Measurements from ENCODE around the gene TRAF3IP3. TPM values are rescaled to one million over a fixed set of nuclear protein-coding genes. Genes with fewer than 3 reads are reported as not detected.

TRAF3IP3 gene
- total RNA-seq, 1 experiment from 2014 or later, result not detected

- Histone ChIP-seq H3K4me1 (replicated peaks; ENCODE audit: insufficient read depth) (peaks cover 41% of the 10 kb centered on the region), H4K20me1 (ENCODE audit: insufficient read depth) (no peaks in the 10 kb centered on the region; the same call in 1 of the 2 replicates), H3K4me3 (peak within 1 kb of the TSS; percentile 78), H2AFZ (peak within 1 kb of the TSS; percentile 90), H3K9me2 (ENCODE audit: insufficient read depth) (no peaks in the 10 kb centered on the region), H3F3A (ENCODE audit: insufficient read depth, low read depth) (peaks cover 20% of the 10 kb centered on the region; the same call in 1 of the 2 replicates), H3K27me3 (ENCODE audit: insufficient read depth, low read depth) (no peaks in the 10 kb centered on the region), H3K9me3 (ENCODE audit: insufficient read depth, low read depth) (no peaks in the 10 kb centered on the region), H3K36me3 (ENCODE audit: low read depth) (no peaks in the 10 kb centered on the region), H3K27ac (peak within 1 kb of the TSS; percentile 80), H3K79me2 (ENCODE audit: low read depth) (peaks cover 38% of the 10 kb centered on the region), H3K4me2 (peak within 1 kb of the TSS; percentile 82)
- no peak for TF ChIP-seq EZH2 (IDR thresholded peaks at IDR 0.05; ENCODE audit: low read depth)
- no peak for TF ChIP-seq CTCF (conservative IDR thresholded peaks at IDR 0.05)
- BruUV-seq (replicated peaks), result TSS peak; percentile 67
- ChIA-PET POLR2A (ENCODE audit: unreplicated experiment) (interaction anchor here (0.6 to 1.0 kb wide), 11 partner anchors 14 to 201 kb away, joined by 3 to 40 read pairs (median 5); partner anchors contain the start of genes C1orf74 and LAMB3), CTCF (interaction anchor here (0.6 to 2.2 kb wide), 4 partner anchors 16 to 263 kb away, joined by 4 to 11 read pairs (median 7); no protein-coding TSS in a partner anchor)
- intact Hi-C loops (cut with micrococcal nuclease; ENCODE audit: unreplicated experiment), result loop anchor here (1.0 to 2.0 kb wide), 2 partner anchors 21 to 22 kb away; partner anchors contain the start of genes C1orf74 and UTP25
- DNase-seq, result peak; percentile 89 to 96
Observed at GRCh38 chr1:209805875-209806760, 50.3 kb downstream of the TRAF3IP3 start, which contains the start of gene IRF6. TSS of gene IRF6 (minus strand) at chr1:209806142. CDS start at chr1:209801413, 4,729 bp downstream.

GRCh38 chr1:209807509-209807908, 51.7 kb downstream of the TRAF3IP3 start:
- TF ChIP-seq EZH2 (IDR thresholded peaks at IDR 0.05; ENCODE audit: low read depth), result no peak
- TF ChIP-seq CTCF (conservative IDR thresholded peaks at IDR 0.05), result no peak
- Histone ChIP-seq H3K27ac (peak overlapping the region; percentile 36; the same call in 1 of the 2 replicates), H3K27me3 (ENCODE audit: insufficient read depth, low read depth) (no peaks in the 10 kb centered on the region), H3K4me2 (peak overlapping the region; percentile 27; the same call in 1 of the 2 replicates), H3K9me2 (ENCODE audit: insufficient read depth) (no peaks in the 10 kb centered on the region), H3K9me3 (ENCODE audit: insufficient read depth, low read depth) (no peaks in the 10 kb centered on the region), H3K4me3 (no peak overlapping the region), H3K4me1 (replicated peaks; ENCODE audit: insufficient read depth) (peaks cover 41% of the 10 kb centered on the region), H3K79me2 (ENCODE audit: low read depth) (peaks cover 35% of the 10 kb centered on the region), H3F3A (ENCODE audit: insufficient read depth, low read depth) (peaks cover 20% of the 10 kb centered on the region; the same call in 1 of the 2 replicates), H3K36me3 (ENCODE audit: low read depth) (no peaks in the 10 kb centered on the region), H2AFZ (no peak overlapping the region), H4K20me1 (ENCODE audit: insufficient read depth) (no peaks in the 10 kb centered on the region; the same call in 1 of the 2 replicates)
- ChIA-PET POLR2A (ENCODE audit: unreplicated experiment) (interaction anchor here (0.6 to 0.7 kb wide), 3 partner anchors 156 to 426 kb away, joined by 3 to 16 read pairs (median 7); no protein-coding TSS in a partner anchor), CTCF (interaction anchor here (0.5 to 1.4 kb wide), 7 partner anchors 16 to 504 kb away, joined by 3 to 8 read pairs (median 5); partner anchors contain the start of gene UTP25)
- no TSS peak for BruUV-seq (replicated peaks)
- intact Hi-C loops (cut with micrococcal nuclease; ENCODE audit: unreplicated experiment), result loop anchor here (2.0 kb wide), 1 partner anchor 19 kb away; the partner anchor contains the start of gene UTP25
- DNase-seq, result no peak

- H2AFZ ChIP-seq, result no peak overlapping the region
Observed at GRCh38 chr1:209808059-209808581, 52.3 kb downstream of the TRAF3IP3 start.

More at GRCh38 chr1:209808059-209808581, 52.3 kb downstream of the TRAF3IP3 start:
- intact Hi-C loops (cut with micrococcal nuclease; ENCODE audit: unreplicated experiment), result no loop called here
- Histone ChIP-seq H3K4me3 (no peak overlapping the region), H3K27me3 (ENCODE audit: insufficient read depth, low read depth) (no peaks in the 10 kb centered on the region), H3K4me2 (peak overlapping the region; percentile 27; the same call in 1 of the 2 replicates), H3K79me2 (ENCODE audit: low read depth) (peaks cover 31% of the 10 kb centered on the region), H3K9me2 (ENCODE audit: insufficient read depth) (no peaks in the 10 kb centered on the region), H3K4me1 (replicated peaks; ENCODE audit: insufficient read depth) (peaks cover 41% of the 10 kb centered on the region), H3K9me3 (ENCODE audit: insufficient read depth, low read depth) (no peaks in the 10 kb centered on the region), H4K20me1 (ENCODE audit: insufficient read depth) (no peaks in the 10 kb centered on the region), H3K27ac (peak overlapping the region; percentile 36; the same call in 1 of the 2 replicates), H3F3A (ENCODE audit: insufficient read depth, low read depth) (peaks cover 20% of the 10 kb centered on the region; the same call in 1 of the 2 replicates), H3K36me3 (ENCODE audit: low read depth) (no peaks in the 10 kb centered on the region)
- DNase-seq, result peak; percentile 68 to 88
- no peak for TF ChIP-seq CTCF (conservative IDR thresholded peaks at IDR 0.05)
- no peak for TF ChIP-seq EZH2 (IDR thresholded peaks at IDR 0.05; ENCODE audit: low read depth)
- ChIA-PET CTCF (interaction anchor here (0.6 to 1.4 kb wide), 5 partner anchors 15 to 484 kb away, joined by 5 to 8 read pairs (median 5); partner anchors contain the start of gene UTP25), POLR2A (ENCODE audit: unreplicated experiment) (interaction anchor here (0.6 to 0.7 kb wide), 4 partner anchors 156 to 612 kb away, joined by 3 to 16 read pairs (median 5); no protein-coding TSS in a partner anchor)
- no TSS peak for BruUV-seq (replicated peaks)
